D721Med (cell line): ENCODE results near the gene TUBA1B.
"Not testable (repeated sequence)": the region's sequence is repeated elsewhere in the genome, so short reads cannot be mapped to it uniquely, and the experiment has no call there.

ENCODE experiments used
- DNase-seq: peaks from one replicate; pipeline ENCODE4 v3.0.0; 2011; ENCODE audit warnings: low spot score; ENCODE audit not compliant: insufficient read length
- FAIRE-seq: peaks from 2 replicates; lab custom pipeline; 2011; peaks lifted over from hg19 to GRCh38; lab: Jason Lieb, UNC
- CTCF ChIP-seq: IDR thresholded peaks from 2 replicates; pipeline ENCODE4 v1.5.1; 2012; ENCODE audit warnings: mild to moderate bottlenecking, control low read depth; ENCODE audit not compliant: insufficient read depth; ENCODE audit errors: missing control alignments

TUBA1B gene

GRCh38 chr12:49133590-49133989 lies 2.4 kb upstream of the TUBA1B start:
- no peak for TF ChIP-seq CTCF
- DNase-seq: no peak
- no peak for FAIRE-seq

GRCh38 chr12:49133014-49133413 lies 1.8 kb upstream of the TUBA1B start:
- DNase-seq: no peak
- no peak for TF ChIP-seq CTCF

GRCh38 chr12:49131894-49132461 lies 783 bp upstream of the TUBA1B start:
- TF ChIP-seq CTCF: no peak
- no peak for FAIRE-seq

More at GRCh38 chr12:49133014-49133413, 1.8 kb upstream of the TUBA1B start:
- no peak for FAIRE-seq

GRCh38 chr12:49130151-49131050 lies 794 bp downstream of the TUBA1B start:
- FAIRE-seq (no peak), DNase-seq (peak; percentile 44)
- peak; percentile 79 for TF ChIP-seq CTCF

More at GRCh38 chr12:49131894-49132461, 783 bp upstream of the TUBA1B start:
- DNase-seq: no peak

GRCh38 chr12:49129332-49130150 lies 1.7 kb downstream of the TUBA1B start:
- no peak for DNase-seq
- FAIRE-seq: no peak

GRCh38 chr12:49127971-49128370 lies 3.2 kb downstream of the TUBA1B start:
- not testable (repeated sequence) for FAIRE-seq, DNase-seq

More at GRCh38 chr12:49129332-49130150, 1.7 kb downstream of the TUBA1B start:
- no peak for TF ChIP-seq CTCF
